ENCODE measurements around the gene DDX39B. TPM values are rescaled to one million over a fixed set of nuclear protein-coding genes. Genes with fewer than 3 reads are reported as not detected.

The DDX39B gene
- total and polyA plus RNA-seq, 9 of the 15 experiments (the other 6 are each of a cell fraction or from before 2014, with no cell fraction given) = 479 to 869 (median 592) TPM

DNA sequence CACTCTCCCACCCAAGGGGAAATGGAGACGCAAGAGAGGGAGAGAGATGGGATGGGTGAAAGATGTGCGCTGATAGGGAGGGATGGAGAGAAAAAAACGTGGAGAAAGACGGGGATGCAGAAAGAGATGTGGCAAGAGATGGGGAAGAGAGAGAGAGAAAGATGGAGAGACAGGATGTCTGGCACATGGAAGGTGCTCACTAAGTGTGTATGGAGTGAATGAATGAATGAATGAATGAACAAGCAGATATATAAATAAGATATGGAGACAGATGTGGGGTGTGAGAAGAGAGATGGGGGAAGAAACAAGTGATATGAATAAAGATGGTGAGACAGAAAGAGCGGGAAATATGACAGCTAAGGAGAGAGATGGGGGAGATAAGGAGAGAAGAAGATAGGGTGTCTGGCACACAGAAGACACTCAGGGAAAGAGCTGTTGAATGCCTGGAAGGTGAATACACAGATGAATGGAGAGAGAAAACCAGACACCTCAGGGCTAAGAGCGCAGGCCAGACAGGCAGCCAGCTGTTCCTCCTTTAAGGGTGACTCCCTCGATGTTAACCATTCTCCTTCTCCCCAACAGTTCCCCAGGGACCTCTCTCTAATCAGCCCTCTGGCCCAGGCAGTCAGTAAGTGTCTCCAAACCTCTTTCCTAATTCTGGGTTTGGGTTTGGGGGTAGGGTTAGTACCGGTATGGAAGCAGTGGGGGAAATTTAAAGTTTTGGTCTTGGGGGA, 34.3 kb upstream of the DDX39B start (continued):
- TF ChIP-seq, protein P1, sequence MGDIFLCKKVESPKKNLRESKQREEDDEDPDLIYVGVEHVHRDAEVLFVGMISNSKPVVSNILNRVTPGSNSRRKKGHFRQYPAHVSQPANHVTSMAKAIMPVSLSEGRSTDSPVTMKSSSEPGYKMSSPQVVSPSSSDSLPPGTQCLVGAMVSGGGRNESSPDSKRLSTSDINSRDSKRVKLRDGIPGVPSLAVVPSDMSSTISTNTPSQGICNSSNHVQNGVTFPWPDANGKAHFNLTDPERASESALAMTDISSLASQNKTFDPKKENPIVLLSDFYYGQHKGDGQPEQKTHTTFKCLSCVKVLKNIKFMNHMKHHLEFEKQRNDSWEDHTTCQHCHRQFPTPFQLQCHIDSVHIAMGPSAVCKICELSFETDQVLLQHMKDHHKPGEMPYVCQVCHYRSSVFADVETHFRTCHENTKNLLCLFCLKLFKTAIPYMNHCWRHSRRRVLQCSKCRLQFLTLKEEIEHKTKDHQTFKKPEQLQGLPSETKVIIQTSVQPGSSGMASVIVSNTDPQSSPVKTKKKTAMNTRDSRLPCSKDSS (IDR thresholded peaks at IDR 0.05; ENCODE audit: low read depth, partially characterized antibody) = no peak
- TF ChIP-seq ZNF24 (IDR thresholded peaks at IDR 0.05) (peak; percentile 85), SREBF2 (CRISPR knock-in tag; IDR thresholded peaks at IDR 0.05) (no peak), TCF3 (CRISPR knock-in tag; IDR thresholded peaks at IDR 0.05) (no peak), U2AF2 (optimal IDR thresholded peaks at IDR 0.05; ENCODE audit: low read depth, low read length) (no peak), MYNN (IDR thresholded peaks at IDR 0.05) (no peak), MYNN (CRISPR knock-in tag; IDR thresholded peaks at IDR 0.05) (no peak), GATAD2B (IDR thresholded peaks at IDR 0.05; ENCODE audit: borderline replicate concordance) (no peak), CBX3 (IDR thresholded peaks at IDR 0.05; ENCODE audit: borderline replicate concordance in 1 of 2, low read length in 2 of 2) (no peak)
- TF ChIP-seq, protein P2, sequence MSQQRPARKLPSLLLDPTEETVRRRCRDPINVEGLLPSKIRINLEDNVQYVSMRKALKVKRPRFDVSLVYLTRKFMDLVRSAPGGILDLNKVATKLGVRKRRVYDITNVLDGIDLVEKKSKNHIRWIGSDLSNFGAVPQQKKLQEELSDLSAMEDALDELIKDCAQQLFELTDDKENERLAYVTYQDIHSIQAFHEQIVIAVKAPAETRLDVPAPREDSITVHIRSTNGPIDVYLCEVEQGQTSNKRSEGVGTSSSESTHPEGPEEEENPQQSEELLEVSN (IDR thresholded peaks at IDR 0.05; ENCODE audit: borderline replicate concordance in 1 of 2, extremely low read depth in 1 of 2, insufficient read depth in 1 of 2, insufficient read length in 1 of 2, low read depth in 1 of 2, low read length in 1 of 2, poor library complexity in 1 of 2, severe bottlenecking in 1 of 2) = no peak
- TF ChIP-seq, protein P3, sequence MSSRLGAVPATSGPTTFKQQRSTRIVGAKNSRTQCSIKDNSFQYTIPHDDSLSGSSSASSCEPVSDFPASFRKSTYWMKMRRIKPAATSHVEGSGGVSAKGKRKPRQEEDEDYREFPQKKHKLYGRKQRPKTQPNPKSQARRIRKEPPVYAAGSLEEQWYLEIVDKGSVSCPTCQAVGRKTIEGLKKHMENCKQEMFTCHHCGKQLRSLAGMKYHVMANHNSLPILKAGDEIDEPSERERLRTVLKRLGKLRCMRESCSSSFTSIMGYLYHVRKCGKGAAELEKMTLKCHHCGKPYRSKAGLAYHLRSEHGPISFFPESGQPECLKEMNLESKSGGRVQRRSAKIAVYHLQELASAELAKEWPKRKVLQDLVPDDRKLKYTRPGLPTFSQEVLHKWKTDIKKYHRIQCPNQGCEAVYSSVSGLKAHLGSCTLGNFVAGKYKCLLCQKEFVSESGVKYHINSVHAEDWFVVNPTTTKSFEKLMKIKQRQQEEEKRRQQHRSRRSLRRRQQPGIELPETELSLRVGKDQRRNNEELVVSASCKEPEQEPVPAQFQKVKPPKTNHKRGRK (tag; IDR thresholded peaks at IDR 0.05) = peak; percentile 49; the same call in 1 of the 2 replicates
- TF ChIP-seq, protein P4, sequence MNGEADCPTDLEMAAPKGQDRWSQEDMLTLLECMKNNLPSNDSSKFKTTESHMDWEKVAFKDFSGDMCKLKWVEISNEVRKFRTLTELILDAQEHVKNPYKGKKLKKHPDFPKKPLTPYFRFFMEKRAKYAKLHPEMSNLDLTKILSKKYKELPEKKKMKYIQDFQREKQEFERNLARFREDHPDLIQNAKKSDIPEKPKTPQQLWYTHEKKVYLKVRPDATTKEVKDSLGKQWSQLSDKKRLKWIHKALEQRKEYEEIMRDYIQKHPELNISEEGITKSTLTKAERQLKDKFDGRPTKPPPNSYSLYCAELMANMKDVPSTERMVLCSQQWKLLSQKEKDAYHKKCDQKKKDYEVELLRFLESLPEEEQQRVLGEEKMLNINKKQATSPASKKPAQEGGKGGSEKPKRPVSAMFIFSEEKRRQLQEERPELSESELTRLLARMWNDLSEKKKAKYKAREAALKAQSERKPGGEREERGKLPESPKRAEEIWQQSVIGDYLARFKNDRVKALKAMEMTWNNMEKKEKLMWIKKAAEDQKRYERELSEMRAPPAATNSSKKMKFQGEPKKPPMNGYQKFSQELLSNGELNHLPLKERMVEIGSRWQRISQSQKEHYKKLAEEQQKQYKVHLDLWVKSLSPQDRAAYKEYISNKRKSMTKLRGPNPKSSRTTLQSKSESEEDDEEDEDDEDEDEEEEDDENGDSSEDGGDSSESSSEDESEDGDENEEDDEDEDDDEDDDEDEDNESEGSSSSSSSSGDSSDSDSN (IDR thresholded peaks at IDR 0.05; ENCODE audit: borderline replicate concordance in 1 of 2, low read depth in 2 of 2, low read length in 2 of 2) = no peak
- TF ChIP-seq, protein P5, sequence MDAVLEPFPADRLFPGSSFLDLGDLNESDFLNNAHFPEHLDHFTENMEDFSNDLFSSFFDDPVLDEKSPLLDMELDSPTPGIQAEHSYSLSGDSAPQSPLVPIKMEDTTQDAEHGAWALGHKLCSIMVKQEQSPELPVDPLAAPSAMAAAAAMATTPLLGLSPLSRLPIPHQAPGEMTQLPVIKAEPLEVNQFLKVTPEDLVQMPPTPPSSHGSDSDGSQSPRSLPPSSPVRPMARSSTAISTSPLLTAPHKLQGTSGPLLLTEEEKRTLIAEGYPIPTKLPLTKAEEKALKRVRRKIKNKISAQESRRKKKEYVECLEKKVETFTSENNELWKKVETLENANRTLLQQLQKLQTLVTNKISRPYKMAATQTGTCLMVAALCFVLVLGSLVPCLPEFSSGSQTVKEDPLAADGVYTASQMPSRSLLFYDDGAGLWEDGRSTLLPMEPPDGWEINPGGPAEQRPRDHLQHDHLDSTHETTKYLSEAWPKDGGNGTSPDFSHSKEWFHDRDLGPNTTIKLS (IDR thresholded peaks at IDR 0.05; ENCODE audit: borderline replicate concordance, low read depth) = no peak
